Endothelial cell of umbilical vein (primary cell): ENCODE measurements around the gene RNF138. TPM values are rescaled to one million over a fixed set of nuclear protein-coding genes. Genes with fewer than 3 reads are reported as not detected.

Experiments
- BruUV-seq: library from RNA; stranded (reverse); fragments of 400-500 nt; replicated peaks from 2 replicates; lab custom pipeline; 2021; lab: Mats Ljungman, UMichigan
- CTCF ChIA-PET: fragments of 300-600, 350-600 bp; sonication (Branson Sonifier 250); formaldehyde crosslinking; loops from one replicate; lab custom pipeline; 2021; ENCODE audit warnings: antibody characterized with exemption, inconsistent platforms; lab: Charles Lee
- POLR2A ChIA-PET: fragments of 300-600, 350-600 bp; sonication (Branson Sonifier 250); formaldehyde crosslinking; loops from one replicate; lab custom pipeline; 2021; ENCODE audit warnings: antibody characterized with exemption, inconsistent platforms; lab: Charles Lee
- DNase-seq: peaks from one replicate; pipeline ENCODE4 v3.0.0-alpha.2; 2011; ENCODE audit warnings: low read depth, low spot score
- FAIRE-seq: peaks from 2 replicates; lab custom pipeline; 2011; peaks lifted over from hg19 to GRCh38; lab: Jason Lieb, UNC
- H2AFZ ChIP-seq: 2 replicates; pipeline ENCODE4 v1.6.0; 2012; ENCODE audit warnings: low read depth, low read length, control low read depth, inconsistent platforms
- H3K27ac ChIP-seq: 2 replicates; pipeline ENCODE4 v1.5.1; 2011; ENCODE audit warnings: low read depth, mild to moderate bottlenecking, control low read depth, low read length, moderate library complexity; ENCODE audit not compliant: insufficient read depth
- H3K27me3 ChIP-seq, 2 experiments: 2 replicates each; pipeline versions ENCODE4 v1.6.0 to v1.6.1; 2011; ENCODE audit warnings: low read length in 2 of 2, mixed read lengths in 1 of 2; ENCODE audit not compliant: control insufficient read depth in 2 of 2, insufficient read depth in 2 of 2
- H3K36me3 ChIP-seq, 2 experiments: 2 replicates in 1 of 2; 3 replicates in 1 of 2; pipeline ENCODE4 v1.5.1; 2011; ENCODE audit warnings: low read length in 2 of 2, mild to moderate bottlenecking in 1 of 2, moderate library complexity in 1 of 2; ENCODE audit not compliant: control insufficient read depth in 2 of 2, insufficient read depth in 2 of 2; ENCODE audit errors: extremely low read depth in 1 of 2
- H3K4me1 ChIP-seq: 3 replicates; pipeline ENCODE4 v1.5.1; 2011; ENCODE audit warnings: mild to moderate bottlenecking, low read length; ENCODE audit not compliant: control insufficient read depth, insufficient read depth; ENCODE audit errors: extremely low read depth
- H3K4me2 ChIP-seq: 2 replicates; pipeline ENCODE4 v1.6.1; 2011; ENCODE audit warnings: low read length, control low read depth, mixed read lengths; ENCODE audit not compliant: insufficient read depth
- H3K4me3 ChIP-seq, 3 experiments: fragments of 200-600 bp in 1 of 3; sonication (generic), shearing (Covaris generic) in 1 of 3; replicated peaks in 1 of 3; 2 replicates each; pipeline ENCODE4 v1.5.1; 2011 to 2016; ENCODE audit warnings: control low read depth in 3 of 3, low read length in 3 of 3, mild to moderate bottlenecking in 2 of 3, inconsistent platforms in 1 of 3, low read depth in 1 of 3, moderate library complexity in 1 of 3; ENCODE audit not compliant: insufficient read depth in 1 of 3
- H3K79me2 ChIP-seq: 2 replicates; pipeline ENCODE4 v1.6.0; 2012; ENCODE audit warnings: low read length, inconsistent platforms; ENCODE audit not compliant: control insufficient read depth, insufficient read depth
- H3K9ac ChIP-seq: replicated peaks from 2 replicates; pipeline ENCODE3; 2011; ENCODE audit warnings: low read length, control low read depth; ENCODE audit not compliant: insufficient read depth; ENCODE audit errors: extremely low read depth
- H3K9me1 ChIP-seq: replicated peaks from 3 replicates; pipeline ENCODE4 v1.6.0; 2011; ENCODE audit warnings: mild to moderate bottlenecking, low read length; ENCODE audit not compliant: control insufficient read depth, insufficient read depth; ENCODE audit errors: extremely low read depth
- H3K9me3 ChIP-seq: replicated peaks from 2 replicates; pipeline ENCODE4 v1.5.1; 2012; ENCODE audit warnings: low read length, inconsistent platforms; ENCODE audit not compliant: control insufficient read depth, insufficient read depth
- H4K20me1 ChIP-seq: replicated peaks from 2 replicates; pipeline ENCODE3; 2011; ENCODE audit warnings: mild to moderate bottlenecking, low read length; ENCODE audit not compliant: control insufficient read depth, insufficient read depth; ENCODE audit errors: extremely low read depth
- CTCF ChIP-seq, 2 donors: IDR thresholded peaks; 1 replicate in 1 of 2; 2 replicates in 1 of 2; pipeline ENCODE4 v1.5.1; 2011; ENCODE audit warnings: low read length in 2 of 2, mild to moderate bottlenecking in 2 of 2, moderate library complexity in 2 of 2, control low read depth in 1 of 2, inconsistent platforms in 1 of 2, low read depth in 1 of 2; ENCODE audit not compliant: insufficient read depth in 1 of 2; ENCODE audit errors: extremely low read depth in 1 of 2
- EZH2 ChIP-seq: IDR thresholded peaks from 2 replicates; pipeline ENCODE4 v1.6.1; 2012; ENCODE audit warnings: borderline replicate concordance, low read depth, mild to moderate bottlenecking, moderate library complexity, low read length, inconsistent platforms; ENCODE audit not compliant: severe bottlenecking
- FOS ChIP-seq: IDR thresholded peaks from 2 replicates; pipeline ENCODE4 v1.6.1; 2011; ENCODE audit warnings: mild to moderate bottlenecking, low read length, moderate library complexity, borderline replicate concordance; ENCODE audit not compliant: insufficient read depth
- GATA2 ChIP-seq: IDR thresholded peaks from 2 replicates; pipeline ENCODE4 v1.7.0; 2011; ENCODE audit warnings: low read depth, mild to moderate bottlenecking, moderate library complexity, mixed read lengths, low read length; ENCODE audit not compliant: insufficient read length, insufficient read depth
- JUN ChIP-seq: IDR thresholded peaks from 2 replicates; pipeline ENCODE4 v1.6.1; 2011; ENCODE audit warnings: borderline replicate concordance, low read depth; ENCODE audit not compliant: insufficient read length, insufficient read depth
- MAX ChIP-seq: IDR thresholded peaks from 2 replicates; pipeline ENCODE4 v1.6.1; 2011; ENCODE audit not compliant: insufficient read depth, insufficient read length
- MYC ChIP-seq: IDR thresholded peaks from one replicate; pipeline ENCODE4 v1.6.1; 2011; ENCODE audit warnings: mild to moderate bottlenecking, low read depth, low read length
- POLR2A ChIP-seq: IDR thresholded peaks from 2 replicates; pipeline ENCODE4 v1.6.1; 2012; ENCODE audit warnings: low read depth, mild to moderate bottlenecking, control low read depth, low read length
- POLR2AphosphoS5 ChIP-seq: IDR thresholded peaks from 2 replicates; pipeline ENCODE4 v1.6.1; 2012; ENCODE audit warnings: low read depth, mild to moderate bottlenecking, control low read depth, low read length, moderate library complexity; ENCODE audit not compliant: insufficient read depth
- dilution Hi-C: fragments of 300-500 bp; cut with MboI; formaldehyde crosslinking; loops from one replicate; pipeline ENCODE4 v1.15.0; 2019; ENCODE audit warnings: low sequenced_read_pairs; ENCODE audit not compliant: extremely low pct_ligation_motif_present
- intact Hi-C: fragments of 100-400 bp; cut with micrococcal nuclease; formaldehyde crosslinking; loops from one replicate; pipeline ENCODE4 v1.10.0; 2022
- polyA plus RNA-seq, 4 experiments: library from polyadenylated mRNA; depleted of rRNA in 3 of 4; stranded (reverse) in 3 of 4; unstranded in 1 of 4; fragments of >200 nt; gene quantifications; 2 replicates each; pipeline versions ENCODE4 v1.2.1 to v1.2.3, GENCODE V29; 2011 to 2012; ENCODE audit warnings: missing spikeins in 1 of 4
- total RNA-seq: library from RNA; stranded (reverse); gene quantifications from 2 replicates; pipeline ENCODE4 v1.2.3, GENCODE V29; 2021

Gene RNF138
- total and polyA plus RNA-seq, 2 donors (not counting 3 experiments of a cell fraction or from before 2014, with no cell fraction given), result 14.7 to 24.6 TPM

GRCh38 chr18:32096946-32097345 is 5.3 kb downstream of the RNF138 start:
- H2AFZ ChIP-seq, result no peak overlapping the region
- intact Hi-C loops (no loop called here), dilution Hi-C loops (no loop called here)
- no peak for FAIRE-seq
- no peaks in the 10 kb centered on the region for H3K9me3 ChIP-seq
- no peak overlapping the region for H3K27ac ChIP-seq
- TF ChIP-seq POLR2AphosphoS5 (no peak), CTCF (IDR thresholded peaks at IDR 0.05; ENCODE audit: extremely low read depth in 1 of 2, insufficient read depth in 1 of 2, low read depth in 1 of 2, low read length in 2 of 2) (no peak), EZH2 (no peak), FOS (no peak), MAX (no peak), POLR2A (no peak), JUN (no peak)
- no peak for DNase-seq
- BruUV-seq, result no TSS peak
- POLR2A ChIA-PET, result no interaction called here
- CTCF ChIA-PET, result no interaction called here
- H4K20me1 ChIP-seq, result peaks cover 5% of the 10 kb centered on the region
- no peaks in the 10 kb centered on the region for H3K9me1 ChIP-seq
- H3K9ac ChIP-seq, result no peak overlapping the region
- H3K4me2 ChIP-seq, result no peak overlapping the region
- H3K27me3 ChIP-seq, result no peaks in the 10 kb centered on the region
- peaks cover 8% of the 10 kb centered on the region for H3K4me1 ChIP-seq
- no peak overlapping the region for H3K4me3 ChIP-seq
- peaks cover 89% of the 10 kb centered on the region for H3K79me2 ChIP-seq
- no peaks in the 10 kb centered on the region for H3K36me3 ChIP-seq

GRCh38 chr18:32104516-32104915 is 12.8 kb downstream of the RNF138 start:
- H3K4me1 ChIP-seq, result no peaks in the 10 kb centered on the region
- CTCF ChIA-PET, result no interaction called here
- no peak overlapping the region for H3K4me3 ChIP-seq
- FAIRE-seq (no peak), DNase-seq (no peak)
- TF ChIP-seq FOS (no peak), JUN (no peak), GATA2 (no peak), CTCF (IDR thresholded peaks at IDR 0.05; ENCODE audit: extremely low read depth in 1 of 2, insufficient read depth in 1 of 2, low read depth in 1 of 2, low read length in 2 of 2) (no peak), MAX (no peak), EZH2 (no peak), POLR2A (no peak), POLR2AphosphoS5 (no peak), MYC (no peak)
- no peaks in the 10 kb centered on the region for H3K9me1 ChIP-seq
- POLR2A ChIA-PET, result no interaction called here
- dilution Hi-C loops, result no loop called here
- H3K27ac ChIP-seq, result no peak overlapping the region
- H3K9ac ChIP-seq, result no peak overlapping the region
- no peaks in the 10 kb centered on the region for H3K27me3 ChIP-seq
- no peaks in the 10 kb centered on the region for H3K36me3 ChIP-seq
- H3K4me2 ChIP-seq, result no peak overlapping the region
- intact Hi-C loops, result no loop called here
- H4K20me1 ChIP-seq, result peaks cover 2% of the 10 kb centered on the region
- peaks cover 79% of the 10 kb centered on the region for H3K79me2 ChIP-seq
- no TSS peak for BruUV-seq
- H3K9me3 ChIP-seq, result no peaks in the 10 kb centered on the region
- no peak overlapping the region for H2AFZ ChIP-seq
